ENCODE measurements around the gene NCOR2. TPM values are rescaled to one million over a fixed set of nuclear protein-coding genes. Genes with fewer than 3 reads are reported as not detected.

NCOR2 gene
- polyA plus RNA-seq, 1 donor from 2014 or later = 4.8 TPM

GRCh38 chr12:124588751-124589267 lies 21.4 kb upstream of the NCOR2 start:
- Histone ChIP-seq H3K9me2 (ENCODE audit: insufficient read depth, low read length) (no peaks in the 10 kb centered on the region), H3K27me3 (ENCODE audit: insufficient read depth, low read depth, low read length) (no peaks in the 10 kb centered on the region), H3K9me3 (ENCODE audit: low read length) (no peaks in the 10 kb centered on the region), H2AFZ (ENCODE audit: low read depth, low read length) (no peak overlapping the region), H3K36me3 (ENCODE audit: insufficient read depth, low read length) (no peaks in the 10 kb centered on the region), H3K27ac (ENCODE audit: low read length) (no peak overlapping the region), H3K9ac (ENCODE audit: low read length) (no peak overlapping the region), H3F3A (ENCODE audit: insufficient read depth, low read length, poor library complexity, severe bottlenecking) (no peaks in the 10 kb centered on the region), H3K4me2 (ENCODE audit: low read length) (no peak overlapping the region), H3K4me3 (ENCODE audit: low read length) (no peak overlapping the region), H4K20me1 (ENCODE audit: insufficient read depth) (no peaks in the 10 kb centered on the region), H3K79me2 (replicated peaks; ENCODE audit: insufficient read depth, low read length) (no peaks in the 10 kb centered on the region)
- no peak for TF ChIP-seq RAD21 (conservative IDR thresholded peaks at IDR 0.05)
- no peak for TF ChIP-seq EZH2 (IDR thresholded peaks at IDR 0.05; ENCODE audit: borderline replicate concordance, insufficient read depth, low read length, poor library complexity, severe bottlenecking)
- TF ChIP-seq EP300 (conservative IDR thresholded peaks at IDR 0.05; ENCODE audit: poor library complexity, severe bottlenecking) = no peak
- no peak for TF ChIP-seq TAF1 (IDR thresholded peaks at IDR 0.05; ENCODE audit: low read depth)
- no peak for TF ChIP-seq SMC3 (conservative IDR thresholded peaks at IDR 0.05; ENCODE audit: poor library complexity)
- no peak for TF ChIP-seq REST (IDR thresholded peaks at IDR 0.05; ENCODE audit: borderline replicate concordance)
- TF ChIP-seq CTCF (IDR thresholded peaks at IDR 0.05; ENCODE audit: poor library complexity, severe bottlenecking) = no peak

GRCh38 chr12:124588018-124588634 lies 20.7 kb upstream of the NCOR2 start:
- Histone ChIP-seq H3F3A (ENCODE audit: insufficient read depth, low read length, poor library complexity, severe bottlenecking) (no peaks in the 10 kb centered on the region), H3K79me2 (replicated peaks; ENCODE audit: insufficient read depth, low read length) (no peaks in the 10 kb centered on the region), H3K36me3 (ENCODE audit: insufficient read depth, low read length) (no peaks in the 10 kb centered on the region), H3K9me2 (ENCODE audit: insufficient read depth, low read length) (no peaks in the 10 kb centered on the region), H3K27me3 (ENCODE audit: insufficient read depth, low read depth, low read length) (no peaks in the 10 kb centered on the region), H3K9ac (ENCODE audit: low read length) (no peak overlapping the region), H2AFZ (ENCODE audit: low read depth, low read length) (no peak overlapping the region), H3K27ac (ENCODE audit: low read length) (no peak overlapping the region), H4K20me1 (ENCODE audit: insufficient read depth) (no peaks in the 10 kb centered on the region), H3K4me3 (ENCODE audit: low read length) (no peak overlapping the region), H3K9me3 (ENCODE audit: low read length) (no peaks in the 10 kb centered on the region), H3K4me2 (ENCODE audit: low read length) (no peak overlapping the region)
- no peak for TF ChIP-seq SMC3 (conservative IDR thresholded peaks at IDR 0.05; ENCODE audit: poor library complexity)
- TF ChIP-seq POLR2AphosphoS5 (IDR thresholded peaks at IDR 0.05) = no peak
- no peak for TF ChIP-seq MXI1 (conservative IDR thresholded peaks at IDR 0.05; ENCODE audit: poor library complexity, severe bottlenecking)
- TF ChIP-seq RAD21 (conservative IDR thresholded peaks at IDR 0.05) = no peak
- no peak for TF ChIP-seq EZH2 (IDR thresholded peaks at IDR 0.05; ENCODE audit: borderline replicate concordance, insufficient read depth, low read length, poor library complexity, severe bottlenecking)
- no peak for TF ChIP-seq CTCF (IDR thresholded peaks at IDR 0.05; ENCODE audit: poor library complexity, severe bottlenecking)
- no peak for TF ChIP-seq REST (IDR thresholded peaks at IDR 0.05; ENCODE audit: borderline replicate concordance)
- no peak for TF ChIP-seq TAF1 (IDR thresholded peaks at IDR 0.05; ENCODE audit: low read depth)

All from neural cell (in vitro differentiated cells).